Measurements from ENCODE around the gene MRPL12.

Gene MRPL12

GRCh38 chr17:81664051-81664470, 39.1 kb upstream of the MRPL12 start:
- peak; percentile 32; the same call in 1 of the 2 replicates for TF ChIP-seq HIC1 (tag by site-specific recombination; IDR thresholded peaks at IDR 0.05)
- TF ChIP-seq ZNF280D (tag by site-specific recombination; IDR thresholded peaks at IDR 0.05): no peak
- Histone ChIP-seq H3K36me3 (ENCODE audit: control insufficient read depth in 2 of 2, insufficient read depth in 1 of 2, low read length in 2 of 2) (peaks cover 10 to 29% of the 10 kb centered on the region in 2 experiments; a peak in 2 of 3 replicates), H3K27ac (ENCODE audit: extremely low read depth, low read depth, low read length) (no peak overlapping the region), H3K9me3 (ENCODE audit: control insufficient read depth, insufficient read depth, low read depth, low read length) (no peaks in the 10 kb centered on the region), H3K4me1 (ENCODE audit: control insufficient read depth, insufficient read depth, low read length) (peaks cover 5% of the 10 kb centered on the region; the same call in 1 of the 2 replicates), H3K4me3 (ENCODE audit: low read depth, low read length) (no peak overlapping the region)
- ChIA-PET POLR2A (interaction anchor here (0.6 kb wide), 1 partner anchor 9 kb away, joined by 3 read pairs; no protein-coding TSS in a partner anchor), CTCF (no interaction called here)

- H3K4me1 ChIP-seq (ENCODE audit: control insufficient read depth, insufficient read depth, low read length): peaks cover 5% of the 10 kb centered on the region; the same call in 1 of the 2 replicates
- ChIA-PET CTCF (interaction anchor here (0.6 to 1.1 kb wide), 3 partner anchors 11 to 30 kb away, joined by 4 to 6 read pairs (median 4); no protein-coding TSS in a partner anchor), POLR2A (interaction anchor here (0.6 to 2.1 kb wide), 7 partner anchors 10 to 59 kb away, joined by 3 to 28 read pairs (median 4); partner anchors contain the start of genes ARL16, HGS and MRPL12)
- peak overlapping the region; percentile 88 for H3K4me3 ChIP-seq (ENCODE audit: low read depth, low read length)
- H3K36me3 ChIP-seq (ENCODE audit: control insufficient read depth in 2 of 2, insufficient read depth in 1 of 2, low read length in 2 of 2): peaks cover 21 to 43% of the 10 kb centered on the region in 2 experiments; a peak in 2 of 3 replicates
- peak overlapping the region; percentile 90 for H3K27ac ChIP-seq (ENCODE audit: extremely low read depth, low read depth, low read length)
- no peaks in the 10 kb centered on the region for H3K9me3 ChIP-seq (ENCODE audit: control insufficient read depth, insufficient read depth, low read depth, low read length)
- peak; percentile 54; the same call in 1 of the 2 replicates for TF ChIP-seq YY1 (tag by site-specific recombination; IDR thresholded peaks at IDR 0.05)
- no peak for TF ChIP-seq KLF16 (tag by site-specific recombination; IDR thresholded peaks at IDR 0.05)
- TF ChIP-seq ZXDB (tag by site-specific recombination; IDR thresholded peaks at IDR 0.05): no peak
- TF ChIP-seq GLI4 (tag by site-specific recombination; IDR thresholded peaks at IDR 0.05): peak; percentile 98
- peak; percentile 66 for TF ChIP-seq YY2 (tag by site-specific recombination; IDR thresholded peaks at IDR 0.05)
- TF ChIP-seq EGR2 (tag by site-specific recombination; IDR thresholded peaks at IDR 0.05; ENCODE audit: low read depth): peak; percentile 39; the same call in 1 of the 2 replicates
- peak; percentile 80 for TF ChIP-seq ZNF449 (tag by site-specific recombination; IDR thresholded peaks at IDR 0.05)
- peak; percentile 64; the same call in 1 of the 2 replicates for TF ChIP-seq GLIS2 (tag by site-specific recombination; IDR thresholded peaks at IDR 0.05)
- no peak for TF ChIP-seq ZNF704 (tag by site-specific recombination; IDR thresholded peaks at IDR 0.05)
- TF ChIP-seq ZNF174 (tag by site-specific recombination; IDR thresholded peaks at IDR 0.05): no peak
- no peak for TF ChIP-seq ZNF776 (tag by site-specific recombination; IDR thresholded peaks at IDR 0.05; ENCODE audit: borderline replicate concordance)
- TF ChIP-seq ZNF544 (tag by site-specific recombination; IDR thresholded peaks at IDR 0.05): no peak
- no peak for TF ChIP-seq ZFP37 (tag by site-specific recombination; IDR thresholded peaks at IDR 0.05)
- peak; percentile 74 for TF ChIP-seq ZFHX2 (tag by site-specific recombination; conservative IDR thresholded peaks at IDR 0.05)
- peak; percentile 43; the same call in 1 of the 2 replicates for TF ChIP-seq ZNF18 (tag by site-specific recombination; IDR thresholded peaks at IDR 0.05)
- TF ChIP-seq GLIS1 (tag by site-specific recombination; IDR thresholded peaks at IDR 0.05): peak; percentile 74
- TF ChIP-seq ZNF501 (tag by site-specific recombination; IDR thresholded peaks at IDR 0.05): no peak
- TF ChIP-seq ZNF223 (tag by site-specific recombination; IDR thresholded peaks at IDR 0.05): no peak
- TF ChIP-seq ZIC2 (tag by site-specific recombination; IDR thresholded peaks at IDR 0.05): peak; percentile 61
- no peak for TF ChIP-seq ZNF629 (tag by site-specific recombination; IDR thresholded peaks at IDR 0.05)
Observed at GRCh38 chr17:81665205-81666091, 37.7 kb upstream of the MRPL12 start.

Measured in HEK293 (cell line).